PFSK-1 (cell line): ENCODE data around the gene CEL.

Source experiments
- FOXP2 ChIP-seq: optimal IDR thresholded peaks from 2 replicates; pipeline ENCODE3; 2011; ENCODE audit warnings: borderline replicate concordance, control low read depth, inconsistent platforms; ENCODE audit not compliant: insufficient read depth; ENCODE audit errors: extremely low read length, extremely low read depth
- POLR2AphosphoS5 ChIP-seq: IDR thresholded peaks from 2 replicates; pipeline ENCODE4 v1.6.1; 2012; ENCODE audit warnings: low read depth, mild to moderate bottlenecking, control low read depth, low read length, moderate library complexity
- SIN3A ChIP-seq: IDR thresholded peaks from 2 replicates; pipeline ENCODE4 v1.6.1; 2012; ENCODE audit warnings: mild to moderate bottlenecking, low read length, moderate library complexity, borderline replicate concordance; ENCODE audit not compliant: insufficient read depth
- TAF1 ChIP-seq: IDR thresholded peaks from 2 replicates; pipeline ENCODE4 v1.6.1; 2012; ENCODE audit warnings: low read length, control low read depth, borderline replicate concordance; ENCODE audit not compliant: insufficient read depth
- TF ChIP-seq, protein P1 (sequence below), 2 experiments: IDR thresholded peaks; 2 replicates each; pipeline versions ENCODE4 v1.6.1 to v1.8.0; 2011 to 2012; ENCODE audit warnings: low read depth in 2 of 2, low read length in 2 of 2, control low read depth in 1 of 2, inconsistent platforms in 1 of 2, mild to moderate bottlenecking in 1 of 2, moderate library complexity in 1 of 2; ENCODE audit not compliant: insufficient read depth in 1 of 2

The CEL gene

GRCh38 chr9:133118179-133118520 is 56.4 kb downstream of the CEL start:
- TF ChIP-seq POLR2AphosphoS5, result no peak
- TF ChIP-seq SIN3A, result no peak
- no peak for TF ChIP-seq TAF1
- TF ChIP-seq, protein P1, sequence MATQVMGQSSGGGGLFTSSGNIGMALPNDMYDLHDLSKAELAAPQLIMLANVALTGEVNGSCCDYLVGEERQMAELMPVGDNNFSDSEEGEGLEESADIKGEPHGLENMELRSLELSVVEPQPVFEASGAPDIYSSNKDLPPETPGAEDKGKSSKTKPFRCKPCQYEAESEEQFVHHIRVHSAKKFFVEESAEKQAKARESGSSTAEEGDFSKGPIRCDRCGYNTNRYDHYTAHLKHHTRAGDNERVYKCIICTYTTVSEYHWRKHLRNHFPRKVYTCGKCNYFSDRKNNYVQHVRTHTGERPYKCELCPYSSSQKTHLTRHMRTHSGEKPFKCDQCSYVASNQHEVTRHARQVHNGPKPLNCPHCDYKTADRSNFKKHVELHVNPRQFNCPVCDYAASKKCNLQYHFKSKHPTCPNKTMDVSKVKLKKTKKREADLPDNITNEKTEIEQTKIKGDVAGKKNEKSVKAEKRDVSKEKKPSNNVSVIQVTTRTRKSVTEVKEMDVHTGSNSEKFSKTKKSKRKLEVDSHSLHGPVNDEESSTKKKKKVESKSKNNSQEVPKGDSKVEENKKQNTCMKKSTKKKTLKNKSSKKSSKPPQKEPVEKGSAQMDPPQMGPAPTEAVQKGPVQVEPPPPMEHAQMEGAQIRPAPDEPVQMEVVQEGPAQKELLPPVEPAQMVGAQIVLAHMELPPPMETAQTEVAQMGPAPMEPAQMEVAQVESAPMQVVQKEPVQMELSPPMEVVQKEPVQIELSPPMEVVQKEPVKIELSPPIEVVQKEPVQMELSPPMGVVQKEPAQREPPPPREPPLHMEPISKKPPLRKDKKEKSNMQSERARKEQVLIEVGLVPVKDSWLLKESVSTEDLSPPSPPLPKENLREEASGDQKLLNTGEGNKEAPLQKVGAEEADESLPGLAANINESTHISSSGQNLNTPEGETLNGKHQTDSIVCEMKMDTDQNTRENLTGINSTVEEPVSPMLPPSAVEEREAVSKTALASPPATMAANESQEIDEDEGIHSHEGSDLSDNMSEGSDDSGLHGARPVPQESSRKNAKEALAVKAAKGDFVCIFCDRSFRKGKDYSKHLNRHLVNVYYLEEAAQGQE (IDR thresholded peaks at IDR 0.05; ENCODE audit: insufficient read depth in 1 of 2, low read depth in 2 of 2, low read length in 2 of 2), result no peak
- no peak for TF ChIP-seq FOXP2

DNA sequence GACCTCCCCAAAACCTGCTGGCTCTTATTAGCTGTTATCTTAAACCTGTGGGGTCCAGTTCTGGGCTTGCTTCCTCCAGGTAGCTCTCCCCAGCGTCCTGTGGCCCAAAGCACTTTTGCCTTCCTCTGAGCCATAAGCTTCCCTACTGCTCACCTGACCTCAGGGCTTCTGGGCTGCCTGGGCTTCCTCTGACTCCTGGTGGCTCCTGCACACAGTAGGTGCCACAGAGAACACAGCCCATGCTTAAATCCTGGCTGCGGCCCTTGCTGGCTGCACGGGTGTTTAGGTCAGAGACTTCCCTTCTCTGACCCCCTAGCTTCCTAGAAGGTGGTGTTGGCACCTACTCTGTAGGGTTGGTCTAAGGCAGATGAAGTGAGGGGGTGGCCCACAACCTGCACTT is 56.8 kb downstream of the CEL start:
- no peak for TF ChIP-seq TAF1
- no peak for TF ChIP-seq SIN3A
- TF ChIP-seq POLR2AphosphoS5, result no peak
- no peak for TF ChIP-seq FOXP2
- TF ChIP-seq, protein P1 (IDR thresholded peaks at IDR 0.05; ENCODE audit: insufficient read depth in 1 of 2, low read depth in 2 of 2, low read length in 2 of 2), result no peak

DNA sequence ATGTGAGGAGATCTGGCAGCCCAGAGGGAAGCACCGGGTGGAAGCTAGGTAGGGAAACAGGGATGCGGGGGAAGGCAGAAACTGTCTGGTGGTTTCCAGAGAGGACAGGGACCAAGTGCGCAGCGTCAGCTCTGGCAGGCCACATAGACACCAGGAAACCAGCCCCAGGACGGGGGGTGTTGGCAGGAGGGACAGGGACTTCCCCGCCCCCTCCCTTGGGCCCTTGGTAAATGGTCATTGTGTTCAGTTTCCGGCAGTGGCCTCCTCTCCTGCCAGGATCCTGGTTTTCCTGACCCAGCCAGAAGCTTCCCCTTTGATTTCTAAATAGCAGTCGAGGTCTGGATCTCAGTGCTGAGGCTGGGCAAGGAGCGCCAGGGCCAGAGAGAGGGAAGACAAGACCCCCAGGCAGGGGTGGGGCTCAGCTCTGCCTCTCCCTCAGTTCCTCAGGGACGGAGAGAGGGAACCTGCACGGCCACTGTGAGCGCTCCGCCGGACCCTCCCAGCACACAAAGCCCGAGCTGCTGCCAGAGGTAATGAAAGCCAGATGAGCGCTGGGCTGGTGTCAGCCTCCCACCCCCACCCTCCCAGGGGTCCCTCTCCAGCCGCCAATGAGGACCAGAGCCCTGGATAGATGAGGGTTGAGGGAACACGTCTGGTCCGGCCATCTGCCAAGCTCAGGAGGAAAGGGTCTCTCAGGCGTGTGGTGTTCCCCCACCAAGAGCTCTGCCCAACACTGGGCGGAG is 57.5 kb downstream of the CEL start:
- TF ChIP-seq, protein P1 (IDR thresholded peaks at IDR 0.05; ENCODE audit: insufficient read depth in 1 of 2, low read depth in 2 of 2, low read length in 2 of 2), result no peak

GRCh38 chr9:133119846-133120500 is 58.2 kb downstream of the CEL start:
- TF ChIP-seq, protein P1 (IDR thresholded peaks at IDR 0.05; ENCODE audit: insufficient read depth in 1 of 2, low read depth in 2 of 2, low read length in 2 of 2), result no peak
- TF ChIP-seq TAF1, result no peak
- TF ChIP-seq FOXP2, result no peak
- TF ChIP-seq SIN3A, result no peak
- TF ChIP-seq POLR2AphosphoS5, result no peak
